Mesenchymal stem cell (in vitro differentiated cells and primary cell): ENCODE results near the gene NEURL3.

ENCODE experiments used
- DNase-seq: peaks from one replicate; pipeline ENCODE4 v3.0.0-alpha.2; 2013
- H2AFZ ChIP-seq: one replicate; pipeline ENCODE4 v1.6.1; 2013; ENCODE audit warnings: low read depth, mild to moderate bottlenecking, control low read depth, inconsistent platforms, low read length, moderate library complexity
- H2AK5ac ChIP-seq: 2 replicates; pipeline ENCODE4 v1.6.1; 2013; ENCODE audit warnings: low read length, moderate library complexity, mild to moderate bottlenecking, inconsistent platforms; ENCODE audit not compliant: severe bottlenecking
- H2BK120ac ChIP-seq: one replicate; pipeline ENCODE4 v1.6.1; 2013; ENCODE audit warnings: low read depth, mild to moderate bottlenecking, inconsistent platforms, low read length, moderate library complexity
- H2BK12ac ChIP-seq, 2 experiments: one replicate each; pipeline ENCODE4 v1.6.1; 2013; ENCODE audit warnings: inconsistent platforms in 2 of 2, low read length in 2 of 2, mild to moderate bottlenecking in 2 of 2, moderate library complexity in 2 of 2, control low read depth in 1 of 2
- H2BK15ac ChIP-seq: one replicate; pipeline ENCODE4 v1.6.1; 2013; ENCODE audit warnings: mild to moderate bottlenecking, low read depth, inconsistent platforms; ENCODE audit not compliant: poor library complexity, severe bottlenecking
- H2BK5ac ChIP-seq: 2 replicates; pipeline ENCODE4 v1.6.1; 2013; ENCODE audit warnings: low read depth, mild to moderate bottlenecking, low read length, control low read depth, inconsistent platforms; ENCODE audit not compliant: poor library complexity, severe bottlenecking
- H3K14ac ChIP-seq, 2 experiments: one replicate each; pipeline ENCODE4 v1.6.1; 2013; ENCODE audit warnings: inconsistent platforms in 2 of 2, low read length in 2 of 2, control low read depth in 1 of 2, mild to moderate bottlenecking in 1 of 2, moderate library complexity in 1 of 2
- H3K18ac ChIP-seq, 2 experiments: one replicate each; pipeline ENCODE4 v1.6.1; 2013; ENCODE audit warnings: inconsistent platforms in 2 of 2, low read length in 2 of 2, control low read depth in 1 of 2, low read depth in 1 of 2, mild to moderate bottlenecking in 1 of 2
- H3K23ac ChIP-seq, 2 experiments: one replicate each; pipeline ENCODE4 v1.6.1; 2013; ENCODE audit warnings: inconsistent platforms in 2 of 2, low read length in 2 of 2, mild to moderate bottlenecking in 2 of 2, moderate library complexity in 2 of 2, control low read depth in 1 of 2
- H3K27ac ChIP-seq: 2 replicates; pipeline ENCODE4 v1.5.1; 2013; ENCODE audit warnings: mild to moderate bottlenecking, moderate library complexity, low read length, control low read depth, inconsistent platforms; ENCODE audit not compliant: poor library complexity, severe bottlenecking
- H3K27me3 ChIP-seq, 2 experiments: 2 replicates each; pipeline versions ENCODE4 v1.6.1 to v1.7.0; 2013; ENCODE audit warnings: low read length in 2 of 2, mild to moderate bottlenecking in 2 of 2, moderate library complexity in 2 of 2, control low read depth in 1 of 2, inconsistent platforms in 1 of 2; ENCODE audit not compliant: control insufficient read depth in 1 of 2, insufficient read depth in 1 of 2
- H3K36me3 ChIP-seq, 2 experiments: 2 replicates each; pipeline versions ENCODE4 v1.6.1 to v1.7.0; 2013; ENCODE audit warnings: low read length in 2 of 2, control low read depth in 1 of 2, inconsistent platforms in 1 of 2, low read depth in 1 of 2, mild to moderate bottlenecking in 1 of 2; ENCODE audit not compliant: insufficient read depth in 2 of 2, control insufficient read depth in 1 of 2
- H3K4ac ChIP-seq, 2 experiments: one replicate each; pipeline ENCODE4 v1.6.1; 2013; ENCODE audit warnings: inconsistent platforms in 2 of 2, low read length in 2 of 2, mild to moderate bottlenecking in 2 of 2, moderate library complexity in 2 of 2, control low read depth in 1 of 2, low read depth in 1 of 2
- H3K4me1 ChIP-seq: 2 replicates; pipeline ENCODE4 v1.6.1; 2013; ENCODE audit warnings: low read depth, low read length, control low read depth; ENCODE audit not compliant: control insufficient read depth, insufficient read depth
- H3K4me2 ChIP-seq: 2 replicates; pipeline ENCODE4 v1.6.1; 2013; ENCODE audit warnings: low read length, mild to moderate bottlenecking, inconsistent platforms; ENCODE audit not compliant: poor library complexity, severe bottlenecking
- H3K4me3 ChIP-seq, 2 experiments: 2 replicates each; pipeline versions ENCODE4 v1.5.1 to v1.7.0; 2013; ENCODE audit warnings: low read length in 2 of 2, mild to moderate bottlenecking in 2 of 2, control low read depth in 1 of 2, low read depth in 1 of 2; ENCODE audit not compliant: insufficient read depth in 1 of 2
- H3K79me1 ChIP-seq: replicated peaks from 2 replicates; pipeline ENCODE4 v1.6.1; 2013; ENCODE audit warnings: mild to moderate bottlenecking, control low read depth, low read length, inconsistent platforms; ENCODE audit not compliant: poor library complexity, severe bottlenecking
- H3K9ac ChIP-seq: 2 replicates; pipeline ENCODE4 v1.7.0; 2013; ENCODE audit warnings: mild to moderate bottlenecking, low read length, moderate library complexity
- H3K9me3 ChIP-seq: 2 replicates; pipeline ENCODE4 v1.7.0; 2013; ENCODE audit warnings: mild to moderate bottlenecking, low read length; ENCODE audit not compliant: control insufficient read depth
- H4K8ac ChIP-seq: one replicate; pipeline ENCODE4 v1.6.1; 2013; ENCODE audit warnings: inconsistent platforms, mild to moderate bottlenecking, low read length, moderate library complexity
- H4K91ac ChIP-seq: one replicate; pipeline ENCODE4 v1.6.1; 2013; ENCODE audit warnings: mild to moderate bottlenecking, low read length, inconsistent platforms
- WGBS: methylation state at CpG from one replicate; pipeline ENCODE4 v1.1.7; 2013; ENCODE audit warnings: mixed read lengths; 5-methylcytosine and 5-hydroxymethylcytosine counted together

Gene NEURL3

DNA sequence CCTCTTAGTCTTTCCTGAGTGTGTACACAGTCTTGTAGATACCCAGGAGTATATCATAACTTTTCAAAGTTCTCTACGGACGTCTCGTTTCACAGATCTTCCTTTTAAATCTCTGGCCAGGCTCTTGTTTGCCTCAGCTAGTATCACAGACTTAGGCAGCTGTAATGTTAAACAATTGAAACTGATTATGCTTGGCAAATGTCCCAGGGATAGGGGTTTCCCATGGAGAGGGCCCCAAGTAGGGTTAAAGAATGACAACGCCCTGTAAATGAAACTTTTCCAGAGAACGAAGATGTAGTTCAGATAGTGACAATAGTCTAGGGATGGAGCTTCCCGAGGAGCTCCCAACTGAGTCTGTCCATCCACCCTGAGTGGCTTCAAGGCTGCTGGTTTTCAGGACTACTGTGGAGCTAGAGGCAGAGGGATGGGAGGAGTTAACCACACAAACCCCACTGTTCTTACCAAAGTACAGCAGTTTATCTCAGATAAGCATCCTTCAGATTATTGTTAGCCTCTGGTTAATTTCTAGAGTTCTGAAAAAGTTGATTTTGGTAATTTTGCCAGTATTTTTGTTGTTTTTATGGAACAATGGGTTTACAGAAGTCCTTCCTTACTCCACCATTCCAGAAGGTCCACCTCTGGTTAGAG is 9.1 kb downstream of the NEURL3 start:
- peaks cover 5% of the 10 kb centered on the region for H3K4me1 ChIP-seq
- no peak overlapping the region for H2BK5ac ChIP-seq
- no peak overlapping the region for H3K4me2 ChIP-seq
- no peak overlapping the region for H3K4me3 ChIP-seq
- H3K9me3 ChIP-seq = peaks cover 22% of the 10 kb centered on the region
- H4K91ac ChIP-seq = no peak overlapping the region
- peaks cover 0 to 4% of the 10 kb centered on the region in 2 experiments for H3K36me3 ChIP-seq
- no peak overlapping the region for H3K27ac ChIP-seq
- H3K9ac ChIP-seq = no peak overlapping the region
- no peak overlapping the region for H2BK120ac ChIP-seq
- no peak overlapping the region for H4K8ac ChIP-seq
- H2AK5ac ChIP-seq = no peak overlapping the region
- WGBS = 92% methylated on average over 6 of the region's 6 CpGs
- H2AFZ ChIP-seq = no peak overlapping the region
- no peak overlapping the region for H2BK12ac ChIP-seq
- DNase-seq = no peak
- H2BK15ac ChIP-seq = no peak overlapping the region
- H3K4ac ChIP-seq = no peak overlapping the region
- no peaks in the 10 kb centered on the region for H3K79me1 ChIP-seq
- H3K18ac ChIP-seq = no peak overlapping the region
- no peak overlapping the region for H3K14ac ChIP-seq
- peaks cover 33 to 67% of the 10 kb centered on the region in 2 experiments for H3K27me3 ChIP-seq
- H3K23ac ChIP-seq = no peak overlapping the region

DNA sequence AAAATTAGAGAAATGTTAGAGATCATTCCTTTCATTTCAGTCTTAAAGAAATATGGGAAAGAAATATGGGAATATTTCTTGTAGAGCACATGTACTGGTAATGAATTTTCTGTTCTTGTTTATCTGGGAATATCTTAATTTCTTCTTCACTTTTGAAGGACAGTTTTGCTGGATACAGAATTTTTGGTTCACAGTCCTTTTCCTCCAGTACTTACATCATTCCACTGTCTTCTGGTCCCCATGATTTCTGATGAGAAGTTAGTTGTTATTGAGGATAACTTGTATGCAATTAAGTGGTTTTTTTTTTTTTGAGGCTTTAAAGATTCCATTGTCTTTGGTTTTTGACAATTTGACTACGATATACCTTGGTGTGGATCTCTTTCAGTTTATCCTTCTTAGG is 11.0 kb downstream of the NEURL3 start:
- H2BK5ac ChIP-seq = no peak overlapping the region
- no peak overlapping the region for H3K4me2 ChIP-seq
- no peaks in the 10 kb centered on the region for H3K79me1 ChIP-seq
- 86% methylated on average over 1 of the region's 1 CpG for WGBS
- no peak overlapping the region for H2BK15ac ChIP-seq
- no peak overlapping the region for H4K91ac ChIP-seq
- no peak overlapping the region for H3K9ac ChIP-seq
- H3K36me3 ChIP-seq = no peaks in the 10 kb centered on the region
- H3K9me3 ChIP-seq = peaks cover 29% of the 10 kb centered on the region
- DNase-seq = no peak
- no peak overlapping the region for H3K27ac ChIP-seq
- H2AFZ ChIP-seq = no peak overlapping the region
- H4K8ac ChIP-seq = no peak overlapping the region
- no peak overlapping the region for H2AK5ac ChIP-seq
- H3K18ac ChIP-seq = no peak overlapping the region
- H3K4me3 ChIP-seq = no peak overlapping the region
- no peak overlapping the region for H3K4ac ChIP-seq
- H2BK12ac ChIP-seq = no peak overlapping the region
- peaks cover 26 to 48% of the 10 kb centered on the region in 2 experiments for H3K27me3 ChIP-seq
- H2BK120ac ChIP-seq = no peak overlapping the region
- peaks cover 5% of the 10 kb centered on the region for H3K4me1 ChIP-seq
- no peak overlapping the region for H3K23ac ChIP-seq
- H3K14ac ChIP-seq = no peak overlapping the region

DNA sequence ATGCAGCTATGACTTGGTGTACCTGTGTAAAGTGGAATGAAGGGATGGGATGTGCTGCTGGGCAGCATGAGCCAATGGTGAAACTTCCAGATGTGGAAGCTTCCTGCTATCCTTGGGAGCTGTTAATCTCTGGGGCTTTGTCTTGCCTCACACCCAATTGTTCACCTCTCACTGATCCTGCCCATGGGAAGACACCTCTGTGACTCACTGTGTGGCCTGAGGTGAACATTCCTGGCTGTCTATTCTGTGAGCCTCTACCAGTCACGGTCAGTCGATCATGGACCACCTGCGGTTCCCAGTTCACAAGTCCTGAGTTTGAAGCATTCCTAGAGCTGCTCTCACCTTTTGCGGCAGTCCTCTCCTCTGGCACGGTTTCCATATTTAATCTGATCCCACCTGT is 12.1 kb downstream of the NEURL3 start:
- Histone ChIP-seq H2AFZ (no peak overlapping the region), H4K91ac (no peak overlapping the region), H3K27ac (no peak overlapping the region), H3K4me1 (peaks cover 5% of the 10 kb centered on the region), H4K8ac (no peak overlapping the region), H2BK120ac (no peak overlapping the region), H3K4me3 (no peak overlapping the region), H3K14ac (no peak overlapping the region), H3K18ac (no peak overlapping the region), H2BK12ac (no peak overlapping the region), H3K27me3 (peaks cover 23 to 38% of the 10 kb centered on the region in 2 experiments), H3K9ac (no peak overlapping the region), H3K23ac (no peak overlapping the region), H2AK5ac (no peak overlapping the region), H2BK5ac (no peak overlapping the region), H3K4ac (no peak overlapping the region), H3K36me3 (no peaks in the 10 kb centered on the region), H2BK15ac (no peak overlapping the region), H3K79me1 (no peaks in the 10 kb centered on the region), H3K4me2 (no peak overlapping the region), H3K9me3 (peaks cover 29% of the 10 kb centered on the region)
- no peak for DNase-seq
- 63% methylated on average over 4 of the region's 5 CpGs for WGBS

DNA sequence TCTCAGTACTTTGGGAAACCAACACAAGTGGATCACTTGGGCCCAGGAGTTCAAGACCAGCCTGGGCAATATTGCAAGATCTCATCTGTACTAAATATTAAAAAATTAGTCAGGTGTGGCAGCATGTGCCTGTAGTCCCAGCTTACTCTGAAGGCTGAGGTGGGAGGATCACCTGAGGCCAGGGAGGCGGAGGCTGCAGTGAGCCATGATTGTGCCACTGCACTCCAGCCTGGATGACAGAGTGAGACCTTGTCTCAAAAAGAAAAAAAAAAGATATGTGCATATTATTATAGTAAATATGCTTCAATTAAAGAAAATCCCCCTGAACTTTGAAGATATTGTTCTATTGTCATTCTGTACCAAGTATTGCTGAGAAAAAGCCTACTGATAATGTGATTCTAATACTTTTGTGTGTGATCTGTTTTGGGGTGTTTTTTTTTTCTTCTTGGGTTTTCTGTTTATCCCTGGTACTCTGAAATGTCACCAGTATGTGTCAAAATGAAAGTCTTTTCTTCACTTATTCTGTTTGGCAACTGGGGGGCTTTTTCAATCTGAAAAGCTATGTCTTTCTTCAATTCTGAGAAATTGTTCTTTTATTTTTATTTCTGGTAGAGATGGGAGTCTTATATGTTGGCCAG is 13.2 kb downstream of the NEURL3 start:
- Histone ChIP-seq H2BK5ac (no peak overlapping the region), H2BK120ac (no peak overlapping the region), H3K4me1 (peaks cover 5% of the 10 kb centered on the region), H3K27me3 (peaks cover 16 to 27% of the 10 kb centered on the region in 2 experiments), H2BK15ac (no peak overlapping the region), H3K4ac (no peak overlapping the region), H3K4me2 (no peak overlapping the region), H3K14ac (no peak overlapping the region), H4K91ac (no peak overlapping the region), H2AFZ (no peak overlapping the region), H3K36me3 (no peaks in the 10 kb centered on the region), H3K9me3 (peaks cover 29% of the 10 kb centered on the region), H2BK12ac (no peak overlapping the region), H3K18ac (no peak overlapping the region), H2AK5ac (no peak overlapping the region), H4K8ac (no peak overlapping the region), H3K9ac (no peak overlapping the region), H3K27ac (no peak overlapping the region), H3K79me1 (no peaks in the 10 kb centered on the region), H3K23ac (no peak overlapping the region), H3K4me3 (no peak overlapping the region)
- WGBS = 88% methylated on average over 1 of the region's 1 CpG
- DNase-seq = no peak
